ENCODE measurements around the gene C18orf63.

C18orf63 gene

GRCh38 chr18:74328206-74328605, 12.6 kb downstream of the C18orf63 start:
- DNase-seq (ENCODE audit: low read depth), result no peak

DNA sequence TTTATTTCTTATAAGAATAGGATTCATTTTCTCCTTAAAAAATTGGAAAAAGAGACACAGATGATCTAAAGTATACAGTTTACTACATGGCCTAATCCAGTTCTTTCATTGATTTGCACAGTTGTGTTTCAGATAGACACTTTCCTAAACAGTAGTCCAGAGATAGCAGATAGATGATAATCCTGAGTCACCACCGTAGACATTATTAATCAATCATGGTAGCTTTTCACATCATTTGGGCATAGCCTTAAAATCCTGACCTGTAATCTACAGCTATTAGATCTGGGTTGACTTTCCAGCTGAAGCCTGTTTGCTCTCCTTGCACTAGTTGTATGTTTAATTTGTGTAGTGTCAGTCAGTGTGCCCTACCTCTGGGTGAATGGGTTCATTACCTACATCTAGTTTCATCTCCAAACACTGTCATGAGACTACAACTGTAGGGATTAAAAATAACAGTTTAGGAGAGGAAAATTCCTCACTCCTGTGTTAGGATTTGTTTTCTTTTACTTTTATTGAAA, 14.1 kb downstream of the C18orf63 start:
- DNase-seq (ENCODE audit: low read depth), result no peak

DNA sequence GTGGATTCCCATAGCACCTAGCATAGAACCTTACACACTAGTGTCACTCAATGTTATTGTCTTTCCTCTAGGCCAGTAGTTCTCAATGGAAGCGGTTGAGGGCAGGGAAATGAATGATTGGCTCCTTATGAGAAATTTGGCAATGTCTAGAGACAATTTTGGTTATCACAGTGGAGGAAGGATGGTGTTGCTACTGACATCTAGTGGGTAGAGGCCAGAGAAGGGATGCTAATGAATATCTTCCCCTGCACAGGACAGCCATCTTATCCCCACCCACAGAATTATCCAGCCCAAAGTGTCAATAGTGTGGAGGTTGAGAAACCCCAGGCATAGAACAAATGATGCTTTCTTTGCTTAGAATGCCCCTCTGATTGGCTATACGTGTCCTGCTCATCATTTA, 15.8 kb downstream of the C18orf63 start:
- DNase-seq (ENCODE audit: low read depth), result no peak

DNA sequence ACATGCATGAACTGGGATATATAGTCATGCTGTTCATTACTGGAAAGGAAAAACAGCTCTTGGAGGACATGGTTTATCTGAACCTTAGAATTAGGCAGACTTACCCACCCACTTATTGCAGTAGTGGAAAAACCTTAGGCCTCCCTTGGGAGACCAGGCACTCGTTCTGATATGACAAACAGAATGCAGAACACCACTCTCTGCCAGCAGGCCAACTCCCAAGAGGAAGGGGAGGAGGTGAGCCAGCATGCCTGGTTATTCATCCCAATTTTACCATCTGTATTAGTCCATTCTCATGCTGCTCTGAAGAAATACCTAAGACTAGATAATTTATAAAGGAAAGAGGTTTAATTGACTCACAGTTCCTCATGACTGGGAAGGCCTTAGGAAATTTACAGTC, 17.5 kb downstream of the C18orf63 start:
- DNase-seq (ENCODE audit: low read depth), result no peak

GRCh38 chr18:74334242-74334893, 18.7 kb downstream of the C18orf63 start:
- DNase-seq (ENCODE audit: low read depth), result no peak

- DNase-seq (ENCODE audit: low read depth), result no peak
These were observed 21.0 kb downstream of the C18orf63 start for GRCh38 chr18:74336656-74337055.

DNA sequence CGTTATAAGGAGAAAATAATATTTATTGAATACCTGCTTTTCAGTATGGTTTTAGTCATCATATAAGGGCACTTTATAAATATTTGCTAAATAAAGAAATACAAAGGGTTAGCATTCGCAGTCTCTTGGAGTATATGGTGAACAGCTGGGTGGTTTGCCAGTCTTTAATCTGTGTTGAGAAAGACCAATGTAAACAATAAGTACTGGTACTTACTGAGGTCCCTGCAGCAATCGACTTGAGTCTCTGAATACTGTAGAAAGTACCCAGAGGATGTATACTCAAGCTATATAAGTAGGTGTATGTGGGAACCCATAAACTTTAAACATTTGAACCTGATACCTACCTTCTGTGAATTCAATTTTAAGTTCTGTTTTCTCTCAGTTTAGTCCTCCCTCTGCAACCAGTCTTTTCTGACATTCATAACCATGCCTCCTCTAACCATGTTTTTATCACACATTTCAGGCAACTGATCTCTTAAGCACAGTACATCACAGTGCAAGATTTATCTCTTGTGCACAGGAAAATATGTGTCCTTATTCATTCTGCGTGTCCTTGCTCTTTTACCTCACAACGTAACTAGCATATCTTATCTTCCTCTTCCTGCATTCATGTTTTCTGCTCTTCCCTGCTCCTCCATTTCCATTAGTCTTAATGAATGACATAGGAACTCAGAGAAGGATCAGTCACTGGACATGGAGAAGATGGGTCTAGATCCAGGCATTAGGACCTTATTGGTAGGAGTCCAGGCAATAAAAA, 21.7 kb downstream of the C18orf63 start:
- DNase-seq (ENCODE audit: low read depth), result no peak

- no peak for DNase-seq (ENCODE audit: low read depth)
These were observed 22.3 kb downstream of the C18orf63 start for GRCh38 chr18:74337912-74338309.

DNA sequence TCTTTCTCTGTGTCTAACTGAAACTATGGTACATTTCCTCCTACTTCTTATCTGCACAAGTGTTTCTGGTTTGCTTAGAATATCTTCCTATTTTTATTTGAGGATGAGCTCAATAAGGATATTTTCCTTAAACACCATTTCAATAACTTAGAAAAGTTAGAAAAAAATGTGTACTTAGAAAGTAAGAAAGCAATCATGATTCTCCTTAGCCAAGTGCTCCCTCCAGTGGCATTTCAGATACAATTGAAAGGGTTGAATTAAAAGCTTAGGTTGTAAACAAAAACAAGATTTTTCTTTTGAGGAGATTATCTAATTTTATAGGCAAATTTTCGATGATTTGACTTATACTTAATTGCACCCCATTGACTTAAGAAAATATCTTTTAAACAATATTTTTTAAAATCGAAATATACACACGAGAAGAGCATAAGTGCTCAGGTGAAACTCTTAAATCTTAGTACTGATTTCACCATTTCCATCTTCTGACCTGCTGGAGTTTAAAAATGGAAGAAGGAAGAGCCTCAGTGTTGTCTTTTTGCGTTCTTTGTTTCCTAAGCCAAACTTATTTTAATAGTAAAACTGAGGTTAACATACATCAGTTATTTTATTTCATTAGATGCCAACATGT, 26.9 kb downstream of the C18orf63 start:
- no peak for DNase-seq (ENCODE audit: low read depth)

DNA sequence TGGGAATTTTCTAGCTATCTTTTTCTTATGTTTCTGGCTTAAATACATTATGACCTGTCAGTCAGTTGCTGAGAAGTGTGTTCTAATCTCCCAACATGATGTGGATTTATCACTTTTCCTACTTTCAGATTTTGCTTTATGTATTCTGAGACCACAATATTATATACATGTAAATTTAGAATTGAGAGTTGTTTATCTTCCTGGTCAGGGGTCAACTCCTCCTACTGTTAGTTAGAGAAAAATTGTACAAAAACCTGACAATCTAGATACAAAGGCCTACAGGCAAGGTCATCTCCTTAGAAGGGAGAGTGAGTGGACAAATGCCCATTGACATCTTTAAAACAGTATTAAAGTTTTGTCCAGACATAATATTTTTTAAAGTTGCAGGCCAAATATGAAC, 30.6 kb downstream of the C18orf63 start:
- DNase-seq (ENCODE audit: low read depth), result no peak

DNA sequence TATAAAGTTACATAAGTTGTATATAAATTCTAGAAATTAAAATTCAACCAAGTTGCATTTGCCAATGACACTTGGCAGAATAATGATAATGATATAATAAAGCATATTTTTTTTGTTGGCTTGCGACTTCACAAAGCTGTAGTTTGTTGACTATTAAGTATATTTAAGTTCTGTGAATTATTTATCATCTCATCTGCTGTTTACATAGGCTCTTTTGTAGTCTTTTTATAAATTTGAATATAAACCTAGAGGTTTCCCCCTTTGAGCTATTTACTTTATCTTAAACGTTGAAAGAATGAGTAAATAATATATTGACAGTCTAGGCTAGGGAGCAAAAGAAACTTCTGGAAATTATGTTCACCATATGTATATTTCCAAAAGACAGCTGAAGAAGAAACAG, 32.9 kb downstream of the C18orf63 start:
- DNase-seq (ENCODE audit: low read depth), result no peak

- DNase-seq (ENCODE audit: low read depth), result no peak
These were observed 35.7 kb downstream of the C18orf63 start for GRCh38 chr18:74351354-74351753.

GRCh38 chr18:74353169-74353775, 37.6 kb downstream of the C18orf63 start:
- DNase-seq (ENCODE audit: low read depth), result no peak

DNA sequence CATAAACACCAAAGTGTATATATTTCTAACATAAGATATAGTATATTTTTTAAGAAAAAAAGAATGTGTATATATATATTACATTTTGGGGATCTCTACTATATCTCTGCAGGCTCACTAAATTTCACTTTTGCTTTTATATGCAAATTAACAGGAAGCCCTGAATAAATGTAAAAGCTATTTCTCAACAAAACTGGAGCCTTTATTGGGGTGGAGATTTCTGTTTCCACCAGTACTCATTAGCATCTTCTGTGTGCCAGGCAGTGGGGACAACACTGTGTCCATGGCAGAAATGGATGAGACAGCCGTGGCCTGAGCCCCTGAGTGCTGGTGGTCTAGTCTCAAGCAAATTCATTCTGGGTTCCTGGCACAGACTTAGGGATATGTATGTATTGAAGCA, 41.3 kb downstream of the C18orf63 start:
- DNase-seq (ENCODE audit: low read depth), result no peak

DNA sequence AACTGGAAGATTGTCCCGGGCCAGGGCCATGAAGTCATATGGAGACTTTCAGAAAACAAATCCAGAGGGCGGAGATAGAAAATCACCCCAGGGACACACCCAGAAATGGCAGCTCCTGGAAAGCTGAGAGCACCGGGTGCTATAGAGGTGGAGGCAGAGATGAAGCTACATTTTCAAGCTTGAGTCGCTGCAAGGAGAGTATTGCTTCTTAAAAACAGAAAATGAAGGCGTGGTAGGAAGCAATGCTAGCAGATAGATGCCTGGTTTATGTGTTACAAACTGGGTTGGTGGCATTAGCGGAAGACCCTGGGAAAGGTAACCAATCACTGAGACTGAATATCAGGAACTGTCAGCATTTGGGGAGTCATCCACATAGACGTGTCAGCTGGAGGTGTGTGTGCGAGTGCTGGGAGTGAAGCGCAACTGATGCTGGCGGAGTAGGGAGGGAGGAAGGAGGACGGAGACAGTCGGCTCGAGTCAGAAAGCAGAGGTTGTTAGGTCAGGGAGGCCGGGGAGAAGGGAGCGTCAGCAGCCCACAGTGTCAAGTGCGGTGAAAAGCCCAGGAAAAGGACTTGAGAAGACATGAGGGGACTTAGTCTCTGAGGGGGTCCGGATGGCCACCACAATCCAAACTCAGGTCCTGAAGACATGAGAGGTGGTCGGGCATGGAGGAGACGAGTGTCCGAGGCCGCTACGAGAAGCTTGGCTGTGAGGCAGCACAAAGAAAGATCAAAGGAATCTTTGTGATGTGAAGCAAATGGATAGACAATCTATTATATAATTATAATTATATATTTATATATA, 45.4 kb downstream of the C18orf63 start:
- no peak for DNase-seq (ENCODE audit: low read depth)

- DNase-seq (ENCODE audit: low read depth), result no peak
These were observed 52.3 kb downstream of the C18orf63 start for GRCh38 chr18:74367905-74368304.

GRCh38 chr18:74368901-74369705, 53.5 kb downstream of the C18orf63 start:
- no peak for DNase-seq (ENCODE audit: low read depth)

DNA sequence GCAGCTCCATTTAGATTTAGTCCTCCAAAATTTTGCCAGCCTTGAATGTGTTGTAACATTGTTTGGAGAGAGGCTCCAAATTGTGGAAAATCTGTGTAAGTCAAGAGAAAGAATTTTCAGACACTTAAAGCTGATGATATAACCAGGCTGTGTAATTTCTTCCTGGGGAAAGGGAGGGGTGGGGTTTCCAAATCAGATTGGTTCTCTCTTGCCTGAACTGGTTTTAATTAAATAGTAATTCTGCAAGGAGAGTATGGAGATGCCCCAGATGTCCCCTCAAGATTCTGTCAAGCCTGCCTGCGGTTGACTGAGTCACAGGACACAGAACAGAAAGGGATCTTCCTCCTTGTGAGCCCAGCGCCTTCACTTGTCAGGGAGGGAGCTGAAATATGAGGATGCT, 54.5 kb downstream of the C18orf63 start:
- DNase-seq (ENCODE audit: low read depth), result no peak

DNA sequence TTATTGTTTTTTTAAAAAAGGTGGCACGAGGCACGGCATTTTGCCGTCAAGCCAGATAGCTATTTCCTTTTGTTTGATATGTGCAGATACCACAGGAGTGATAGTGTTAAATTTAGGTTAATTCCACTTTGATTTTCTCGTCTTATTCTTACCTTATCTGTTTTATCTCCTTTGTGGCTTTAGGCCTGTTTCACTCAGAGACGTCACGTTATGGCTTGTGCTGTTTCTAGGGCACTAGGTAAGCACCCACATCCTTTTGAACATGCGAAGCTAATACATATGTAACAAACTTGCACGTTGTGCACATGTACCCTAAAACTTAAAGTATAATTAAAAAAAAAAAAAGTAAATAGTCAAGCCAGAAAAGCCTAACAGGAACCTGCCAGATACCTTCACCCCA, 57.8 kb downstream of the C18orf63 start:
- no peak for DNase-seq (ENCODE audit: low read depth)

- no peak for DNase-seq (ENCODE audit: low read depth)
These were observed 60.4 kb downstream of the C18orf63 start for GRCh38 chr18:74375999-74376398.

- DNase-seq (ENCODE audit: low read depth), result no peak
These were observed 60.9 kb downstream of the C18orf63 start for GRCh38 chr18:74376523-74376922.

All from HS-5 (cell line).